Stimulated activated CD8-positive, alpha-beta memory T cell treated with anti-CD3 and anti-CD28 coated beads, Interleukin-4, amount 100 ng/mL, for 4 hours (primary cell): Measurements from ENCODE around the gene LRRC45.
"Not testable (repeated sequence)": the region's sequence is repeated elsewhere in the genome, so short reads cannot be mapped to it uniquely, and the experiment has no call there.

Experiments used
- DNase-seq, 2 donors: peaks; one replicate each; pipeline ENCODE4 v3.0.0-alpha.2; 2020; ENCODE audit warnings: low read depth in 2 of 2, low spot score in 1 of 2

Gene LRRC45

DNA sequence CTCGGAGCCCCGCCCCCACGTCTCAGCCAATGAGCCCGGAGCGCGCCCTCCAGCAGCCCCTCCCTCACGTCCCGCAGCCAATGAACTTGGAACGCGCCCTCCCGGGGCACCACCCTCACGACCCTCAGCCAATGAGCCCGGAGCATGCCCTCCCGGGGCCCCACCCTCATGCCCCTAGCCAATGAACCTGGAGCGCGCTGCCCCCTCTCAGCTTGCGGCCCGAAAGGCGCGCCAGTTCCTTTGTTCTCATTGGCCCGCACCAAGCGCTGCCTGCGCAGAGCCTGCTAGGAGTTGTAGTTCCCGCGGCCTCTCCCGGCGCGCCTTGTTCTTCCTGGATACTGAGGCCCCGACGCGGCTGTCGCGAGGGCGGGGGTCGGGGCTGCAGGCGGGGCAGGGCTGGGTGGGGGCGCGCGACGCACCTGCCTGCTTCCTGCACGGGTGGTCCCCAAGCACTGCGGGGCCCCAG, at the start of gene LRRC45:
Gene LRRC45 (plus strand): TSS at position 325 of the 466 bp plus-strand sequence. CDS start 339 bp downstream, outside the sequence.
- DNase-seq = peak; percentile 98 to 100

DNA sequence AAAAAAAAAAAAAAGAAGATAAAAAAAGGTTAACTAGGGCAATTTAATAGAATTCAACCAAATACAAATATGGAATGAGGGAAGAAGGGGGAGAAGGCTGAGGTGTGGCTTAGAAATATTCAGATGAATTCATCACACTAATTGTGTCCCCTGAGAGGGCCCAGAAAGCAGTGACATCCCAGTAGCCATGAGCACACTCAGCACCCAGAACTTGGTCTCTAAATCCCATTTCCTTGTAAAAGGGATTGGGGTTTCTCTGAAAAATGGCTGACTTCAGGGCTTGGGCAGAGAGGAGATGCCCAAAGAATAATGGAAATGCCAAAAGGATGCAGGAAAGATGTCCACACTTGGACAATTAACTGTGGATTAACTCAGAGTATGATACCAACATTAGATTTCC, 49.7 kb upstream of the LRRC45 start:
- no peak for DNase-seq

DNA sequence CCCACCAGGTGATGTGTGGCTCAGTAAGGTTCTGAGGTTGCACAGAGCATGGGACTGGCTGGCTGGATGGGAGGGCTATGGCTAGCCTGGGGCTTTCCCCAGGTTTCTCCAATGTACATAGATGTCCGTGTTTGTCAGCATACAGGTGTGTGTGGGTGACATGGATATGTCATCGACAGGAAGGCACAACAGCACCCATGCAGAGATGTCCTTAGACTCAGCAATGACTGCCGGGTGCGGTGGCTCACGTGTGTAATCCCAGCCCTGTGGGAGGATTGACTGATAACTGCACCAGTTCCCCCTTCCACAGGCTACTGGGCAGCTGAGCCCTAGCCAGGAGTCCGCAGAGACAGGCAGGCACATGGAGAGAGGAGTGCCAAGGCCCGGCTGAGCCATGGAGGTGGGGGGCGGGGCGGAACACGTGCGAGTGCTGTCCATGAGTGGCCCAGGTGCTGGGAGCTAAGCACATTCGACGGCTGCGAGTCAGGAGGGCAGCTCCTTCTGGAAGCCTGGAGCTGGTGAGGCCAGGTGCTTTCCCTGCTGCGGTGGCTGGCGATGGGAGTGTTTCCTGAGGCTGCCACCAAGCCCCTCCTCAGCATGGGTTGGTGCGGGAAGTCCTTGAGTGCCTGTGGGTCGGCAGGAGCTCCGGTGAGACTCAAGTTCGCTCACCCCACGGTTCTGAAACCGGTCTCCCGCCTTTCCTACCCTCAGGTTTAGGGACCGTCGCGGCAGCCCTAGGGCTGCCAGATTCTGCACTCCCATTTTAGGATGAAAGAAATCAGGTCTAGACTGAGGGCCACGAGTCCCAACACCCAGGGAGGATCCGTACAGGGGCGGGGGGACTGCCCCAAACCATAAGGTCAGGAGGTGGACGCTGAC, 46.5 kb upstream of the LRRC45 start:
- DNase-seq = no peak

DNA sequence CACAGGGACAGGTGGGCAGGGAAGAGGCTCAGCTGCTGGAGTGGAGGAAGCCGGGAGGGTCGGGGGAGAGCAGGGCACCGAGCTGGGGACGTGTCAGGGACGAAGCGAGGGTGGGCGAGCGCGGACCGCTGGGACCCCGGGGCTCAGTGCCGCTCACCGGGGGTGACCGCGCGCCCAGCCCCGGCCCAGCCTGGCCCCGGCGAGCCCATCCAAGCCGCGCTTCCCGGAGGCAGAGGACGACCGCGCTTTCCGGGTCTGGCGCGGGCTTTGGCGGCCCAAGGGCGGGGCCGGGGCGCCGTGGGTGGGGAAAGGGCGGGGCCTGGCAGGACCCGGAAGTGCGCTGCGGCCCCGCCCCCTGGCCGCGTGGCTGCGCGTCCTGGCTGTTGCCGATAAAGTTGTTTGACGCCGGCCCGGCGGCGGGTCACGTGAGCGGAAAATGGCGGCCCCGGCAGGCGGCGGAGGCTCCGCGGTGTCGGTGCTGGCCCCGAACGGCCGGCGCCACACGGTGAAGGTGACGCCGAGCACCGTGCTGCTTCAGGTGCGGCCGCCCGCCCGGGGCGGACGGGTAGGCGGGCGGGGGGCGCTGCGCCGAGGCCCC, 45.8 kb upstream of the LRRC45 start, which contains the start of gene ASPSCR1:
Gene ASPSCR1 (plus strand): TSS at position 419 of the 598 bp plus-strand sequence. CDS start 18 bp downstream, at position 437.
- peak; percentile 76 to 81 for DNase-seq

DNA sequence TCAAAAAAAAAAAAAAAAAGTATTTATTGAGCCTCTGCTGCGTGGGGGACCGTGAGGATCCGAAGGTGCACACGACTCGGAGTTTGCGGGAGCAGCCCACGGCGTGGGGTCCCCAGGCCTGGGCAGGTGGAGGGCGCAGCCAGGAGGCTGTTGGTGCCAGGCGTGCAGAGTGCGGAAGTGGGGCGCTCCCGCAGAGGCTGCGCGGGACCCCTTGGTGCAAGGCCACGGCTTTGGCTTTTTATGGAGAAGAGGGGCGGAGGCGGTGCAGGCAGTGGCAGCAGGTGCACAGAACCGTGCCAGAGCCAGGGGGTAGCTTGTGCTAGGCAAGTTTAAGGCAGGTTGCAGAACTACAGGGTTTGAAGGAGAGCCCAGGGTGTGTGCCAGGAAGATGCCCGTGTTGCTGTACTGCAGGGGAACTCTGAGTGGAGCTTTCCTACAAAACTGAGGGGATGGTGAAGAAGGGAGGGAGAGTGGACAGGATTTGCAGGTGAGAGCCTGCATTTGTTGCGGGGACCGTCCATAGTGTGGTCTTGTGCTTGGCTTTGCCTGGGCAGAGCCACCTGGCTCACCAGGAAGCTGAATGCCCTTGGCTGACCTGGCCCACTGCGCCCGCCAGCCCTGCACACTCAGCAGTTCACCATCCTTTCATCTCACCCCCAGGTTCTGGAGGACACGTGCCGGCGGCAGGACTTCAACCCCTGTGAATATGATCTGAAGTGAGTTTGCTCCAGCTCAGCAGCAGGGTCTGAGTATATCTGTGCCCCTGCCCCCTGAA, 44.4 kb upstream of the LRRC45 start:
- DNase-seq = no peak

DNA sequence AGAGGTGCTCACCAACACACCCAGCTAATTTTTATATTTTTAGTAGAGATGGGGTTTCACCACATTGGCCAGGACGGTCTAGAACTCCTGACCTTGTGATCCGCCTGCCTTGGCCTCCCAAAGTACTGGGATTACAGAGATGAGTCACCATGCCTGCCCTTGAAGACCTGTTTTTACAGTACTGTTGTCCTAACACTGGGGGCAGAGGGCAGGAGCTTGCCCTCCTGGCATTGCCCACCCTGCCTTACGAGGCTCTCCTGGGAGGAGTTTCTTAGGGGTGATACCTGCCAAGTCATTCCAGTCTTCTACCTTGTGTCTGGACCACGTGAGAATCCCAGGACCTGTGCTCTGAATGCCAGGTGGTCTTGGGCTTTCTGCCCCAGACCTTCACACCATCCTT, 43.0 kb upstream of the LRRC45 start:
- no peak for DNase-seq

DNA sequence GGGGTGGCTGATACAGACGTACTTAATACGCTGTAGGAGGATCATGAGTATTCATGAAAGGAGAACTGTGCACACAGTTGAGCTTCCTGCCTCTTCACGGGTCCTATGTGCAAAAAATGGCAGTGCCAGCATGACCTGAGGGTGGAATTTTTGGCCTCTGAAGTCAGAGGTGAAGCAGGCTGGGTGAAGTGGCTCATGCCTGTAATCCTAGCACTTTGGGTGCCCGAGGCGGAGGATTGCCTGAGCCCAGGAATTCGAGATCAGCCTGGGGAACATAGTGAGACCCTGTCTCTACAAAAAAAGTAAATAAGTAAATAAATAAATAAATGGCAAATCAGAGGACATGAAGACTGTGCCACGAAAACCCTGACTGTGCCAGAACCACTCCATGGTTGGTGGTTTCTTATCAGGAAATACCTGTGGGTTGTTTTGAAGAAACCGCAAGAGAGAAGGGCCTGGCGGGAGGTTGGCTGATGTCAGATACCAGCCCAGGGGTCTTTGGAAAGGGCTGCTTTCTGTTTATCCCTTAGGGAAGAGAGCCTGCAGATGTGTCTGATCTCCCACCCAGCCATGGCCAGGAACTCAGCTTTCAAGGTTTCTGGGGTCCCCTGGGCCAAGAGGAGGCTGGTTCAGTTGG, 42.3 kb upstream of the LRRC45 start:
- DNase-seq = no peak

DNA sequence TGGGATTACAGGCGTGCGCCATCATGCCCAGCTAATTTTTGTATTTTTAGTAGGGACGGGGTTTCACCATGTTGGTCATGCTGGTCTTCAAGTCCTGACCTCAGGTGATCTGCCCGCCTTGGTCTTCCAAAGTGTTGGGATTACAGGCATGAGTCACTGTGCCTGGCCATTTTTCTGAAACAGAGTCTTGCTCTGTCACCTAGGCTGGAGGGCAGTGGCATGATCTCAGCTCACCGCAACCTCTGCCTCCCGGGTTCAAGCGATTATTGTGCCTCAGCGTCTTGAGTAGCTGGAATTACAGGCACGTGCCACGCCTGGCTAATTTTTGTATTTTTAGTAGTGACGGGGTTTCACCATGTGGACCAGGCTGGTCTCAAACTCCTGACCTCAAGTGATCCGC, 41.6 kb upstream of the LRRC45 start:
- DNase-seq = not testable (repeated sequence)

DNA sequence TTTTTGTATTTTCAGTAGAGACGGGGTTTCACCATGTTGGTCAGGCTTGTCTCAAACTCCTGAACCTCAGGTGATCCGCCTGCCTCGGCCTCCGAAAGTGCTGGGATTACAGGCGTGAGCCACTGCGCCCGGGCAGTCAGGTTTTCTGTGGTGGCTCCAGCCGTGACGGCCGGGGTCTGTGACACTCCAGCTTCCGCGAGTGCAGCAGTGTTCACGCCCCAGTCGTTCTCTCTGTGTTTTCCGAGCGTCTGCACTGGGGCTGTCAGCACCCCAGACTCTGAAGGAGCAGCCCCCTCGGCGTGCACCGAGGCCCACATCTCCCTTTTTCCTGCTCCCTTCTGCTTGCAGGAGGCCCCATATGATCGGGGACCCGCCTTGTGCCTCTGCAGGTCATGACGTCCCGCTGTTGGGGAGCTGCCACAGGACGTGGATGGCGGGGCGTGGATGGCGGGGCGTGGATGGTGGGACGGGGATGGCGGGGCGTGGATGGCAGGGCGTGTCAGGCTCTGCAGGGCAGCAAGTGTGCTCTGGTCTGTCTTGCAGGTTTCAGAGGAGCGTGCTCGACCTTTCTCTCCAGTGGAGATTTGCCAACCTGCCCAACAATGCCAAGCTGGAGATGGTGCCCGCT, 40.0 kb upstream of the LRRC45 start:
- DNase-seq = no peak

DNA sequence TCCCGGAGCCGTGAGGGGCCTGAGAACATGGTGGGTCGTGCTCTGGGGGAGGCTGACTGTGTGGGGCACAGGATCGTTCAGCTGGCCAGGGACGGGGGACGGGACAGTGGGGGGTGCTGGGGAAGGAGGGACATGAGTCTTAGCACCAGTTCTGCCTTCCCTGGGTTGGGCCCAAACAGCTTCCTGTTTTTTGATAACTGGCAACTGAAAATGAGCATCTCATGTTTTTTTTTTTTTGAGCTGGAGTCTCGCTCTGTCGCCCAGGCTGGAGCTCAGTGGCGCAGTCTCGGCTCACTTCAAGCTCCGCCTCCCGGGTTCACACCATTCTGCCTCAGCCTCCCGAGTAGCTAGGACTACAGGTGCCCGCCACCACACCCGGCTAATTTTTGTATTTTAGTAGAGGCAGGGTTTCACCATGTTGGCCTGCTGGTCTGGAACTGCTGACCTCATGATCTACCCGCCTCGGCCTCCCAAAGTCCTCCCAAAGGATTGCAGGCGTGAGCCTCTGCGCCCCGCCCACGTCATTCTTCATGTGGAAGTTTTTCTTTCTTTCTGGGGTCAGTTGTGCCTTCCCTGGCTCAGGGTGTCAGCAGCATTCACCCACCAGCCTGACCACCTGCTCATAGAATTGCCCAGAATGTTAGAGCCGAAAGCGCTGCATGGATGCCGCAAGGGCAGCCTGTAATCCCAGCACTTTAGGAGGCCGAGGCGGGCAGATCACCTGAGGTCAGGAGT, 39.3 kb upstream of the LRRC45 start:
- no peak for DNase-seq

DNA sequence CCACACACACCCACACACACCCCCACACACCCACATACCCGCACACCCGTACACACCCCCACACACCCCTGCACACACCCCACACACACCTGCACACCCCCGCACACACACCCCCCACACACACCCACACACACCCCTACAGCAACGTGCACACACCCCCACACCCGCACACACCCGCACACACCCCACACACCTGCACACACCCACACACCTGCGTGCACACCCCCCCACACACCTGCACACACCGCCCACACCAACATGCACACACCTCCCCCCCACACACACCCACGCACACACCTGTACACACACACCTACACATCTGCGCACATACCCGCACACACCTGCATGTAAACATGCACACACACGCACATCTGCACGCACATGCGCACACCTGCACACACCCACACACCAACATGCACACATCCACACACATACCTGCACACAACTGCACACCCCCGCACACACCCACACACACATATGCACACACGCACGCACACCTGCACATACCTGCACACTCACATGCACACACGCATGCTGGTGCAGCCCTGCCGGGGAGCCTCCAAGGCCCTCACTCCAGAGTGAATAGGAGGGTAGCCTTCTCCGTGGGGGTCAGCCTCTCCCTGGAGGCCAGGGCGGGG, 38.2 kb upstream of the LRRC45 start:
- no peak for DNase-seq

DNA sequence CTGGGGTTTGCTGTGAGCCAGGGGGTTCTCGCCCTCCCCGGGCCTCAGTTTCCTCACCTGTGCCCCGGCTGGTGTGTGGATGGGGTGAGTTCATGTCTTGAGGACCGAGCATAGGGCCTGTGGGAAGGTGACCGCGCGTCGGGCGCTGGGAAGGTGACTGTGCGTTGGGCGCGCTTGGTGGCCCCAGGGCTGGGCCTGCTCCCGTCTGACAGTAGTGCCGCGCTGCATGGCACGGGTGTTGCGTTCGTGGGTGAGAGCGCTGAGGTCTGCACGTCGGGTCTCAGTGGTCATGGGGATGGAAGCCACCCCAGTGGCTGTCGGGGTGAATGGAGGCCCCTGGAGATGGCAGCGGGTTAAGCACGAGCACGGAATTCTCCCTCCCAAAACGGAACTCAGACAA, 36.5 kb upstream of the LRRC45 start:
- DNase-seq = no peak

DNA sequence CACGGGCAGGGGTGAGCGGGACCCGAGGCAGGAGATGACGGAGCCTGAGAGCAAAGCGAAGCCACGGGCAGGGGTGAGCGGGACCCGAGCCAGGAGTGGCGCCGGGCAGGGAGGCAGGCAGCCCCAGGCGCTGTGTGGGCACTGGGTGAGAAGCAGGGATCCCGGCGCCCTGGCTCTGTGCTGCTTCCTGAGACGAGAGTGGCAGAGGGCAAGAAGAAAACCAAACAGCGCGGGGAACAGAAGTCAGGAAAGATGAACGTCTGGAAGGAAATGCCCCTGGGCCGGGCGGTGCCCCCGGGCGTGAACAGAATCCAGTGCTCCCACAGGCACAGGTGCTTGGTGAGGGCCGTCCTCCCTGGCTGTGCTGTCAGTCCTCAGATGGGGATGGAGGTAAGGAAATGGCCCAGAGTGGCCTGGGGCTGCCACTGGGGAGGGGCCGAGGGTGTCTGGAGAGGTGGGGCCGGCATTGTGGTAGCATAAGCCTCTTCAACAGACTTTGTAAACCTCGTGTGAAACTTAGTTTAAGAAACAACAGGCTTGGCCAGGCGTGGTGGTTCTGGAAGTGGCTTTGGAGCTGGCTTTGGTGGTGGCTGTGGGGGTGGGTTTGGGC, 35.8 kb upstream of the LRRC45 start:
- DNase-seq = no peak

DNA sequence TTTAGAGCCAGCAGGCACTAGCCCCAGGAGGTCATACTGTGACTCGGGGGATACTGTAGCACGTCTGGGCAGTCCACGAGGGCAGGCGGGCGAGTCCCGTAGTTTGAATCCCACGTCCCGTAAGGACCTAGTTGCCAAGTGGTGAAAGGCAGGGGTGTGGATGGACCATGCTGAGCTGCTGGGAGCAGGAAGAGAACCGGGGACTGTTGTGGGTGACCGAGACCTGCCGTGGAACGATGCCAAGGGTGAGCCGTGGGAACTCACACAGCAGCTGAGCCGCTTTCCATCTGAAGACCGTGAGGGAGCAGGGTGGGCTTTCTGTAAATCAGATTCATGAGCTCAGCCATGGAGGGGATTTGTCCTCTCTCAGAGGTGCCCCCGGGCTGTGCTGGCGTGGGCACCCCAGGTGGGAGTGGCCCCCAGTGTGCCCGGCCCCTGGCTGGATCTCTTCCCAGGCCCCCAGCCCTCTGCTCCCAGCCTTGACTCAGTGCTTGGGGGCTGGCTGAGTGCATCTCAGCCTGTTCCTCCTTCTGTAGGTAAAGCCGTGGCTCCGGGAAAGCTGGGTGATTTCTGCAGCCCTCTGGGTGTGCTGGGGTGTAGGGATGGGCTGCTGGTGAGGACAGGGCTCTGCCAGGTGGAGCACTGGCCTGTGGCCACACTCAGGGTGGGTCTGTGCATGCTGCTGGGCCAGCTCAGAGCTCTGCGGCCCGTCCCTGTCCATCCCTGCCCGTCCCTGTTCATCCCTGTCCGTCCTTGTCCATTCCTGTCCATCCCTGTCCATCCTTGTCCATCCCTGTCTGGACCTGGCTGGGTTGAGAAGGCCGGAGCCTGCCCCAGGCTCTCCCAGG, 32.0 kb upstream of the LRRC45 start:
- DNase-seq = no peak

DNA sequence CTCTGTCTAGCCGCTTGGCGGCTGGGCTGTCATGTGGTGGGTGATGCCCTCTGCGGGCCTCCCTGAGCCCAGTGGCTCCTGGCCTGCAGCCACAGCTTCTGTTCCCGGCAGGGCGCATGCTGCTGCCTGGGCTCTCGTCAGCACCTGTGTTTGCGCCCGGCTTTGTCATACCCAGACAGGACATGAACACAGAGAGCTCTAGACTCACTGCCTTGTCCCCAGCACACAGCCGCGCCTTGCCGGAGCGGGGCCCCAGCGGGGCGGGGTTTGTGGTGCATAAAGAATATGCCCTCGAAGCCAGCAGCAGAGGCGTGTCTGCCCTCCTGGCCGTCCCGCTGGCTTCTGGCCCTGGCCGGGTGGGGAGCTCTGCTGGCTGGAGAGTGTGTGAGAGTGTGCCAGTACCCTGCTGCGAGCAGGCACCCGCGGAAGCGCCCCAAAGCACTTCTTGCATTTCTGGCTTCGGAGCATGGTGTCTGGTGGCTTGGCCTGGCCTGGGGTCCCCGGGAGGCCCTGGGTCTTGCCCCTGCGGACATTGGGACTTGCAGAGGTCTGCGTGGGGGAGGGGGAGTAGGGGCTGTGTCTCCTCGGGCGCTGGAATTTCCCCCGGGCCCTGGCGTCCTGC, 31.3 kb upstream of the LRRC45 start:
- no peak for DNase-seq

DNA sequence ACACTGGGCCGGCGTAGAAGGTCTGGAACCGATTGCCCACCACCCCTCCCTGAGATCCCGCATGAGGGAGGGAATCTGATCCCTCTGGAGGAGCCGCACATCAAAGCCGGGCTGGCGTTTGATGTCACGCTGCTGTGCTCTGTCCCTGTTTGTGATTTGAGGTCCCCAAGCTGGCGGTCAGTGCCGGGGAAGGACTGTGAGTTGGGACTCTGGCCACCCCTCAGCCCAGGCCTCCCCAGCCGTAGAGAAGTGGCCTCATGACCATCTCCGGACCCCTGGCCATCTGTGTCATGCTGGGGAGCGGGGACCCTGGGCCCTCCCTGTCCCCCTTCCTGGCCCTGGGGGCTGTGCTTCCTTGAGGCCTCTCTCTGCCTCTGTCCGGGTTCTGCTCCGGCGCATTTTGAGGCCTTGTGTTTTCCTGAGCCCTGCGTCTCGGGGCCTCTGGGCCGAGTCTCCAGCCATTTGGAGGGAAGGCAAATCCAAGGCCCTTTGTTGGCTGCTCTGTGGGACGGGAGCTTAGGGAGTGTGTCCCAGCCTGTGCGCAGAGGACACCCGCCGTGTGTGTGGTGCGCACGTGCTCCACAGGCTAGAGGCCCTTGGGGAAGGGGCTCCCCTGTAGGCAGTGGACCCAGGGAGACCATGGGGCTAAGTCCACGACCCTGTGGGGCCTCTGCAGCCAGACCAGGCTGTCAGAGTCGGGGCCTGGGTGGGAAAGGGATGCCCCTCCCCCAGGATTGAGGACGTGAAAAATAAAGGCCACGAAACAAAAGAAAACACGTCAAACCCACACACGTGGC, 30.6 kb upstream of the LRRC45 start:
- no peak for DNase-seq
